ENCODE measurements around the gene ERI2. TPM values are rescaled to one million over a fixed set of nuclear protein-coding genes. Genes with fewer than 3 reads are reported as not detected.

ERI2 gene
- total RNA-seq, 2 experiments from 2014 or later: 17.6 to 19.8 TPM

DNA sequence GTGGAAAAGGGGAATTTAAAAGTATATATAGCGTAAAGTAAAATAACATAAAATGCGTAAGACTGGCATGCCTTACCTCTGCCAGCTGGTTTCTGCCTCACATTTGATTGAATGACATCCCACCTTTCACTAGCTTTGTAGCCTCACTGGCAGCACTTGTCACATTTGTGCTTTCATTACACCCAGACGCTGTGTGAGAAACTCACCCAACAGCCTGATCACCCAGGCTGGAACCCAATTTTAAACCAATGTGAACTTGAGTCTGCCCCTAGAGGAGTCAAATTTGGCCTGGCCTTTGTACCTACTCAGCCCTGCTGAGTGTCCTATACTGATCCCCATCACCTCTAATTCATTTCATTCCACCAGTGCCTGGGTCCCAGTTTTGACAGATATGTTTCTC, 59.8 kb downstream of the ERI2 start:
- ATAC-seq (no peak), DNase-seq (no peak)
- Mint-ChIP-seq H3K36me3 (ENCODE audit: low read depth) (no peaks in the 10 kb centered on the region), H3K27ac (no peak overlapping the region), H3K4me1 (peaks cover 4% of the 10 kb centered on the region), H3K27me3 (no peaks in the 10 kb centered on the region), H3K4me3 (no peak overlapping the region), H3K9me3 (ENCODE audit: low read depth) (peaks cover 8% of the 10 kb centered on the region)
- ChIA-PET CTCF (no interaction called here), POLR2A (no interaction called here)
- intact Hi-C loops (cut with DNase I, micrococcal nuclease): no loop called here

Other genes starting within 250 kb of the ERI2 start
- gene ACSM2B, start 230.1 kb downstream of the ERI2 start, total RNA-seq: not detected
- not detected for gene ACSM1, start 108.8 kb downstream of the ERI2 start, total RNA-seq
- gene THUMPD1, start 64.7 kb downstream of the ERI2 start, total RNA-seq: 10 to 100 TPM; 38.0 to 48.2 TPM
- gene ACSM3, start 42.5 kb downstream of the ERI2 start, total RNA-seq: 10 to 100 TPM; 17.6 to 21.8 TPM
- 10 to 100 TPM; 17.9 to 20.4 TPM for gene REXO5, start 55 bp upstream of the ERI2 start, total RNA-seq
- 1 to 10 TPM; 4.2 to 5.1 TPM for gene DCUN1D3, start 93.9 kb upstream of the ERI2 start, total RNA-seq
- gene LYRM1, start 94.3 kb upstream of the ERI2 start, total RNA-seq: 10 to 100 TPM; 24.7 to 29.5 TPM